HepG2 (cell line): ENCODE data around the gene RORC.

Source experiments
- CREB3 ChIP-seq: sonication (generic); formaldehyde crosslinking; IDR thresholded peaks from 2 replicates; pipeline ENCODE4 v1.5.0; 2020; ENCODE audit warnings: missing genetic modification reagents
- ESRRA ChIP-seq: sonication (generic); formaldehyde crosslinking; IDR thresholded peaks from 2 replicates; pipeline ENCODE4 v1.5.1; 2020; ENCODE audit warnings: mild to moderate bottlenecking, low read depth, missing genetic modification reagents
- HMGXB4 ChIP-seq, 2 experiments: sonication (generic) in 1 of 2; formaldehyde crosslinking in 1 of 2; IDR thresholded peaks; 2 replicates each; pipeline versions ENCODE4 v1.4.0 to v1.6.1; 2018 to 2020; ENCODE audit warnings: missing genetic modification reagents in 2 of 2, borderline replicate concordance in 1 of 2, low read depth in 1 of 2, mild to moderate bottlenecking in 1 of 2, missing biosample characterization in 1 of 2
- ZBTB44 ChIP-seq: sonication (generic); formaldehyde crosslinking; IDR thresholded peaks from 2 replicates; pipeline ENCODE4 v1.4.0; 2020; ENCODE audit warnings: missing genetic modification reagents
- ZNF263 ChIP-seq: sonication (generic); formaldehyde crosslinking; IDR thresholded peaks from 2 replicates; pipeline ENCODE4 v1.4.0; 2020; ENCODE audit warnings: missing genetic modification reagents

- no peak for TF ChIP-seq HMGXB4 (CRISPR knock-in tag; IDR thresholded peaks at IDR 0.05; ENCODE audit: borderline replicate concordance in 1 of 2, low read depth in 1 of 2)
- TF ChIP-seq ESRRA = no peak
- TF ChIP-seq CREB3 (CRISPR knock-in tag) = no peak
- no peak for TF ChIP-seq ZNF263 (CRISPR knock-in tag)
- TF ChIP-seq ZBTB44 (CRISPR knock-in tag) = no peak
These were observed 25.4 kb downstream of the RORC start for GRCh38 chr1:151806170-151806569.
